Liver (tissue), 9 donors: ENCODE results near the gene OLFML3. TPM values are rescaled to one million over a fixed set of nuclear protein-coding genes. Genes with fewer than 3 reads are reported as not detected.

Experiments
- DNase-seq: peaks from one replicate; pipeline ENCODE4 v3.0.0-alpha.2; 2017; ENCODE audit warnings: low spot score
- H3K27ac ChIP-seq, 2 donors: one replicate each; pipeline ENCODE4 v1.7.0; 2013; ENCODE audit warnings: inconsistent platforms in 2 of 2, low read length in 2 of 2, control low read depth in 1 of 2, low read depth in 1 of 2, mild to moderate bottlenecking in 1 of 2
- H3K27me3 ChIP-seq, 4 donors: one replicate each; pipeline versions ENCODE4 v1.6.1 to v1.7.0; 2013; ENCODE audit warnings: low read length in 3 of 4, inconsistent platforms in 1 of 4, mild to moderate bottlenecking in 1 of 4, moderate library complexity in 1 of 4; ENCODE audit not compliant: control insufficient read depth in 4 of 4, insufficient read depth in 4 of 4
- H3K36me3 ChIP-seq, 4 donors: one replicate each; pipeline versions ENCODE4 v1.6.1 to v1.7.0; 2013; ENCODE audit warnings: low read length in 3 of 4, mild to moderate bottlenecking in 3 of 4, low read depth in 1 of 4, moderate library complexity in 1 of 4; ENCODE audit not compliant: control insufficient read depth in 4 of 4, insufficient read depth in 3 of 4
- H3K4me1 ChIP-seq, 4 donors: one replicate each; pipeline versions ENCODE4 v1.6.1 to v1.7.0; 2013; ENCODE audit warnings: low read length in 3 of 4, mild to moderate bottlenecking in 3 of 4, moderate library complexity in 1 of 4; ENCODE audit not compliant: control insufficient read depth in 4 of 4, insufficient read depth in 4 of 4
- H3K4me3 ChIP-seq, 3 donors: one replicate each; pipeline versions ENCODE4 v1.6.1 to v1.7.0; 2013; ENCODE audit warnings: low read length in 3 of 3, control low read depth in 1 of 3, low read depth in 1 of 3, mild to moderate bottlenecking in 1 of 3
- H3K9ac ChIP-seq, 2 donors: one replicate each; pipeline ENCODE4 v1.7.0; 2013; ENCODE audit warnings: low read length in 2 of 2, mild to moderate bottlenecking in 2 of 2, moderate library complexity in 2 of 2, control low read depth in 1 of 2, low read depth in 1 of 2
- H3K9me3 ChIP-seq, 4 donors: one replicate each; pipeline versions ENCODE4 v1.6.1 to v1.7.0; 2013; ENCODE audit warnings: low read length in 3 of 4; ENCODE audit not compliant: control insufficient read depth in 4 of 4
- FOXA2 ChIP-seq: IDR thresholded peaks from 2 replicates; pipeline ENCODE4 v1.6.1; 2016; ENCODE audit warnings: antibody characterized with exemption
- HNF4A ChIP-seq, 2 donors: conservative IDR thresholded peaks; 2 replicates each; pipeline ENCODE4 v1.6.1; 2016; ENCODE audit warnings: antibody characterized with exemption in 2 of 2, mild to moderate bottlenecking in 2 of 2
- JUND ChIP-seq, 2 donors: IDR thresholded peaks; 2 replicates each; pipeline ENCODE4 v1.6.1; 2016; ENCODE audit warnings: antibody characterized with exemption in 2 of 2
- RAD21 ChIP-seq, 2 donors: IDR thresholded peaks; 2 replicates each; pipeline ENCODE4 v1.6.1; 2016; ENCODE audit warnings: antibody characterized with exemption in 2 of 2, mild to moderate bottlenecking in 2 of 2
- RXRA ChIP-seq, 2 donors: IDR thresholded peaks; 2 replicates each; pipeline ENCODE4 v1.6.1; 2017 to 2018; ENCODE audit warnings: antibody characterized with exemption in 2 of 2, mild to moderate bottlenecking in 1 of 2
- SP1 ChIP-seq: IDR thresholded peaks from 2 replicates; pipeline ENCODE4 v1.6.1; 2018; ENCODE audit warnings: antibody characterized with exemption, mild to moderate bottlenecking
- TAF1 ChIP-seq: conservative IDR thresholded peaks from 2 replicates; pipeline ENCODE4 v1.6.1; 2016; ENCODE audit warnings: antibody characterized with exemption, mild to moderate bottlenecking
- WGBS: extraction: QIAGEN DNeasy Blood & Tissue Kit; methylation state at CpG from one replicate; pipeline ENCODE4 v1.1.7; 2013; 5-methylcytosine and 5-hydroxymethylcytosine counted together
- polyA plus RNA-seq, 2 donors: library from polyadenylated mRNA; stranded (reverse) in 1 of 2; unstranded in 1 of 2; fragments of 200-250 nt in 1 of 2; fragments of >200 nt in 1 of 2; fragmentation: Nextera tagmentation in 1 of 2; extraction: Ambion mirVana in 1 of 2; gene quantifications; one replicate each; pipeline versions ENCODE4 v1.2.1 to v1.2.3, GENCODE V29; 2013 to 2015
- total RNA-seq, 2 donors: library from RNA; depleted of rRNA; stranded (reverse); fragments of >200 nt; gene quantifications; one replicate each; pipeline ENCODE4 v1.2.3, GENCODE V29; 2014
- TF ChIP-seq, protein P1 (sequence below): IDR thresholded peaks from 2 replicates; pipeline ENCODE4 v1.6.1; 2016; ENCODE audit warnings: antibody characterized with exemption, mild to moderate bottlenecking
- TF ChIP-seq, protein P2 (sequence below): fragments of 150-350 bp; IDR thresholded peaks from 2 replicates; pipeline ENCODE4 v1.5.1; 2017; ENCODE audit warnings: improper control_type of control experiment, low read depth, low read length; ENCODE audit not compliant: missing input control
- donor health status: healthy.
- donor health status: healthy.
- donor health status: healthy.
- donor health status: healthy.
- donor health status: healthy.

Gene OLFML3
- total and polyA plus RNA-seq, 4 donors, result 8.3 to 16.7 (median 12.2) TPM

- Histone ChIP-seq H3K9me3 (no peaks in the 10 kb centered on the region), H3K27me3 (no peaks in the 10 kb centered on the region), H3K4me1 (peaks cover 9 to 53% (median 40%) of the 10 kb centered on the region in 4 donors), H3K4me3 (peak overlapping the region; percentile 82 to 97 (median 84)), H3K27ac (peak overlapping the region; percentile 94 to 100), H3K9ac (peak overlapping the region; percentile 33 to 87), H3K36me3 (no peaks in the 10 kb centered on the region)
- peak; percentile 73 for DNase-seq
- under 1% methylated on average over 64 of the region's 64 CpGs for WGBS
- TF ChIP-seq RAD21 (IDR thresholded peaks at IDR 0.05), result peak in 1 of 2 donors; percentile 7
- no peak for TF ChIP-seq RXRA (IDR thresholded peaks at IDR 0.05)
These were observed 49.4 kb upstream of the OLFML3 start for GRCh38 chr1:113929750-113930498.

GRCh38 chr1:113930499-113931161 is 48.6 kb upstream of the OLFML3 start:
- H3K9ac ChIP-seq, result peak overlapping the region; percentile 33 to 87
- H3K36me3 ChIP-seq, result no peaks in the 10 kb centered on the region
- H3K27ac ChIP-seq, result peak overlapping the region; percentile 94 to 100
- peak overlapping the region; percentile 82 to 97 (median 84) for H3K4me3 ChIP-seq
- no peaks in the 10 kb centered on the region for H3K27me3 ChIP-seq
- no peaks in the 10 kb centered on the region for H3K9me3 ChIP-seq
- TF ChIP-seq TAF1, result no peak
- no peak for TF ChIP-seq HNF4A (conservative IDR thresholded peaks at IDR 0.05)
- no peak for TF ChIP-seq SP1
- TF ChIP-seq, protein P1, sequence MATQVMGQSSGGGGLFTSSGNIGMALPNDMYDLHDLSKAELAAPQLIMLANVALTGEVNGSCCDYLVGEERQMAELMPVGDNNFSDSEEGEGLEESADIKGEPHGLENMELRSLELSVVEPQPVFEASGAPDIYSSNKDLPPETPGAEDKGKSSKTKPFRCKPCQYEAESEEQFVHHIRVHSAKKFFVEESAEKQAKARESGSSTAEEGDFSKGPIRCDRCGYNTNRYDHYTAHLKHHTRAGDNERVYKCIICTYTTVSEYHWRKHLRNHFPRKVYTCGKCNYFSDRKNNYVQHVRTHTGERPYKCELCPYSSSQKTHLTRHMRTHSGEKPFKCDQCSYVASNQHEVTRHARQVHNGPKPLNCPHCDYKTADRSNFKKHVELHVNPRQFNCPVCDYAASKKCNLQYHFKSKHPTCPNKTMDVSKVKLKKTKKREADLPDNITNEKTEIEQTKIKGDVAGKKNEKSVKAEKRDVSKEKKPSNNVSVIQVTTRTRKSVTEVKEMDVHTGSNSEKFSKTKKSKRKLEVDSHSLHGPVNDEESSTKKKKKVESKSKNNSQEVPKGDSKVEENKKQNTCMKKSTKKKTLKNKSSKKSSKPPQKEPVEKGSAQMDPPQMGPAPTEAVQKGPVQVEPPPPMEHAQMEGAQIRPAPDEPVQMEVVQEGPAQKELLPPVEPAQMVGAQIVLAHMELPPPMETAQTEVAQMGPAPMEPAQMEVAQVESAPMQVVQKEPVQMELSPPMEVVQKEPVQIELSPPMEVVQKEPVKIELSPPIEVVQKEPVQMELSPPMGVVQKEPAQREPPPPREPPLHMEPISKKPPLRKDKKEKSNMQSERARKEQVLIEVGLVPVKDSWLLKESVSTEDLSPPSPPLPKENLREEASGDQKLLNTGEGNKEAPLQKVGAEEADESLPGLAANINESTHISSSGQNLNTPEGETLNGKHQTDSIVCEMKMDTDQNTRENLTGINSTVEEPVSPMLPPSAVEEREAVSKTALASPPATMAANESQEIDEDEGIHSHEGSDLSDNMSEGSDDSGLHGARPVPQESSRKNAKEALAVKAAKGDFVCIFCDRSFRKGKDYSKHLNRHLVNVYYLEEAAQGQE, result no peak
- TF ChIP-seq, protein P2, sequence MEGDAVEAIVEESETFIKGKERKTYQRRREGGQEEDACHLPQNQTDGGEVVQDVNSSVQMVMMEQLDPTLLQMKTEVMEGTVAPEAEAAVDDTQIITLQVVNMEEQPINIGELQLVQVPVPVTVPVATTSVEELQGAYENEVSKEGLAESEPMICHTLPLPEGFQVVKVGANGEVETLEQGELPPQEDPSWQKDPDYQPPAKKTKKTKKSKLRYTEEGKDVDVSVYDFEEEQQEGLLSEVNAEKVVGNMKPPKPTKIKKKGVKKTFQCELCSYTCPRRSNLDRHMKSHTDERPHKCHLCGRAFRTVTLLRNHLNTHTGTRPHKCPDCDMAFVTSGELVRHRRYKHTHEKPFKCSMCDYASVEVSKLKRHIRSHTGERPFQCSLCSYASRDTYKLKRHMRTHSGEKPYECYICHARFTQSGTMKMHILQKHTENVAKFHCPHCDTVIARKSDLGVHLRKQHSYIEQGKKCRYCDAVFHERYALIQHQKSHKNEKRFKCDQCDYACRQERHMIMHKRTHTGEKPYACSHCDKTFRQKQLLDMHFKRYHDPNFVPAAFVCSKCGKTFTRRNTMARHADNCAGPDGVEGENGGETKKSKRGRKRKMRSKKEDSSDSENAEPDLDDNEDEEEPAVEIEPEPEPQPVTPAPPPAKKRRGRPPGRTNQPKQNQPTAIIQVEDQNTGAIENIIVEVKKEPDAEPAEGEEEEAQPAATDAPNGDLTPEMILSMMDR, result no peak
- peaks cover 9 to 53% (median 40%) of the 10 kb centered on the region in 4 donors for H3K4me1 ChIP-seq
- WGBS, result 13% methylated on average over 8 of the region's 8 CpGs
- no peak for DNase-seq

GRCh38 chr1:113931451-113931851 is 47.8 kb upstream of the OLFML3 start:
- DNase-seq, result no peak
- no peak for TF ChIP-seq FOXA2
- TF ChIP-seq SP1, result no peak
- peak in 1 of 2 donors; percentile 35 for TF ChIP-seq JUND (IDR thresholded peaks at IDR 0.05)
- no peaks in the 10 kb centered on the region for H3K9me3 ChIP-seq
- H3K27ac ChIP-seq, result peak overlapping the region in 1 of 2 donors; percentile 42
- no peaks in the 10 kb centered on the region for H3K27me3 ChIP-seq
- H3K4me3 ChIP-seq, result peak overlapping the region in 1 of 3 donors; percentile 5
- WGBS, result 29% methylated on average over 3 of the region's 3 CpGs
- peaks cover 9 to 53% (median 40%) of the 10 kb centered on the region in 4 donors for H3K4me1 ChIP-seq
- no peaks in the 10 kb centered on the region for H3K36me3 ChIP-seq
- H3K9ac ChIP-seq, result peak overlapping the region in 1 of 2 donors; percentile 12
